K562 (cell line): ENCODE results near the gene NR2E1.

ENCODE experiments used
- BCLAF1 ChIP-seq, 2 experiments: fragments of 450-650 bp in 1 of 2; IDR thresholded peaks; 2 replicates each; pipeline ENCODE4 v1.6.1; 2011 to 2017; ENCODE audit warnings: low read depth in 2 of 2, antibody characterized with exemption in 1 of 2, borderline replicate concordance in 1 of 2, low read length in 1 of 2, mild to moderate bottlenecking in 1 of 2, mixed read lengths in 1 of 2; ENCODE audit not compliant: control insufficient read depth in 1 of 2
- CTCF ChIP-seq, 3 experiments: IDR thresholded peaks in 2 of 3; conservative IDR thresholded peaks in 1 of 3; 2 replicates each; pipeline ENCODE4 v1.5.1; 2011 to 2012; ENCODE audit warnings: low read length in 3 of 3, mild to moderate bottlenecking in 3 of 3, control low read depth in 2 of 3, improper control_type of control experiment in 1 of 3, inconsistent platforms in 1 of 3, low read depth in 1 of 3, mixed read lengths in 1 of 3, moderate library complexity in 1 of 3; ENCODE audit not compliant: insufficient read depth in 2 of 3
- FOXM1 ChIP-seq, 2 experiments: fragments of 450-650 bp in 1 of 2; sonication (generic) in 1 of 2; formaldehyde crosslinking in 1 of 2; IDR thresholded peaks; 2 replicates each; pipeline versions ENCODE4 v1.6.1 to v1.9.0; 2017 to 2022; ENCODE audit warnings: low read depth in 2 of 2, mild to moderate bottlenecking in 2 of 2, missing genetic modification reagents in 1 of 2, moderate library complexity in 1 of 2
- HDGF ChIP-seq: fragments of 450-650 bp; IDR thresholded peaks from 2 replicates; pipeline ENCODE4 v1.6.1; 2016
- IRF9 ChIP-seq: fragments of 450-650 bp; IDR thresholded peaks from 2 replicates; pipeline ENCODE4 v1.6.1; 2016; ENCODE audit warnings: missing biosample characterization, missing genetic modification characterization
- POLR2A ChIP-seq: fragments of 450-650 bp; conservative IDR thresholded peaks from 2 replicates; pipeline ENCODE4 v1.6.1; 2016
- PREB ChIP-seq: sonication (generic); formaldehyde crosslinking; IDR thresholded peaks from 2 replicates; pipeline ENCODE4 v1.8.1; 2023; ENCODE audit warnings: mild to moderate bottlenecking, missing genetic modification reagents
- TSHZ1 ChIP-seq: fragments of 250-450 bp; sonication (Bioruptor Pico); IDR thresholded peaks from 2 replicates; pipeline ENCODE4 v1.4.0; 2020; ENCODE audit warnings: mild to moderate bottlenecking, moderate library complexity
- ZFP36 ChIP-seq: fragments of 150-350 bp; IDR thresholded peaks from 2 replicates; pipeline ENCODE4 v1.6.1; 2018; ENCODE audit warnings: low read length, low read depth; ENCODE audit not compliant: partially characterized antibody
- ZNF274 ChIP-seq: IDR thresholded peaks from 2 replicates; pipeline ENCODE4 v1.6.1; 2011; ENCODE audit warnings: low read depth, mild to moderate bottlenecking, low read length, moderate library complexity, borderline replicate concordance
- ZNF57 ChIP-seq: fragments of 450-650 bp; formaldehyde crosslinking; IDR thresholded peaks from 2 replicates; pipeline ENCODE4 v1.4.0; 2020; ENCODE audit warnings: mild to moderate bottlenecking, moderate library complexity
- ZNF639 ChIP-seq, 2 experiments: fragments of 200-800 bp in 1 of 2; sonication (Bioruptor generic) in 1 of 2; sonication (generic) in 1 of 2; formaldehyde crosslinking in 1 of 2; IDR thresholded peaks in 1 of 2; conservative IDR thresholded peaks in 1 of 2; 2 replicates each; pipeline versions ENCODE4 v1.5.0 to v1.6.1; 2016 to 2020; ENCODE audit warnings: missing compliant biosample characterization in 1 of 2, missing genetic modification characterization in 1 of 2, missing genetic modification reagents in 1 of 2

GRCh38 chr6:108134213-108134970, 31.4 kb upstream of the NR2E1 start:
- TF ChIP-seq IRF9 (tag) (no peak), ZNF274 (no peak), HDGF (no peak), TSHZ1 (CRISPR knock-in tag) (no peak), PREB (CRISPR knock-in tag) (no peak), BCLAF1 (IDR thresholded peaks at IDR 0.05; ENCODE audit: borderline replicate concordance in 1 of 2, control insufficient read depth in 1 of 2, low read depth in 2 of 2, low read length in 1 of 2) (no peak), ZNF57 (no peak), ZFP36 (no peak), FOXM1 (IDR thresholded peaks at IDR 0.05; ENCODE audit: low read depth) (no peak), FOXM1 (CRISPR knock-in tag; IDR thresholded peaks at IDR 0.05; ENCODE audit: low read depth) (no peak), POLR2A (no peak), CTCF (IDR thresholded peaks at IDR 0.05 in 2 of 3, conservative IDR thresholded peaks at IDR 0.05 in 1 of 3; ENCODE audit: insufficient read depth in 2 of 3, low read depth in 1 of 3, low read length in 3 of 3) (no peak), ZNF639 (CRISPR knock-in tag; conservative IDR thresholded peaks at IDR 0.05 in 1 of 2, IDR thresholded peaks at IDR 0.05 in 1 of 2) (no peak)
